NCI-H146 treated with DMSO at 0.1 percent for 48 hours (cell line): ENCODE results near the gene CDC37L1.
"Not testable (repeated sequence)": the region's sequence is repeated elsewhere in the genome, so short reads cannot be mapped to it uniquely, and the experiment has no call there.

Experiments used
- DNase-seq: peaks from one replicate; lab custom pipeline; 2025; ENCODE audit not compliant: unreplicated experiment; lab: John Stamatoyannopoulos, UW

Gene CDC37L1

GRCh38 chr9:4746278-4747030 lies 67.1 kb downstream of the CDC37L1 start:
- DNase-seq = no peak

- no peak for DNase-seq
These were observed 69.2 kb downstream of the CDC37L1 start for GRCh38 chr9:4748612-4749011.

DNA sequence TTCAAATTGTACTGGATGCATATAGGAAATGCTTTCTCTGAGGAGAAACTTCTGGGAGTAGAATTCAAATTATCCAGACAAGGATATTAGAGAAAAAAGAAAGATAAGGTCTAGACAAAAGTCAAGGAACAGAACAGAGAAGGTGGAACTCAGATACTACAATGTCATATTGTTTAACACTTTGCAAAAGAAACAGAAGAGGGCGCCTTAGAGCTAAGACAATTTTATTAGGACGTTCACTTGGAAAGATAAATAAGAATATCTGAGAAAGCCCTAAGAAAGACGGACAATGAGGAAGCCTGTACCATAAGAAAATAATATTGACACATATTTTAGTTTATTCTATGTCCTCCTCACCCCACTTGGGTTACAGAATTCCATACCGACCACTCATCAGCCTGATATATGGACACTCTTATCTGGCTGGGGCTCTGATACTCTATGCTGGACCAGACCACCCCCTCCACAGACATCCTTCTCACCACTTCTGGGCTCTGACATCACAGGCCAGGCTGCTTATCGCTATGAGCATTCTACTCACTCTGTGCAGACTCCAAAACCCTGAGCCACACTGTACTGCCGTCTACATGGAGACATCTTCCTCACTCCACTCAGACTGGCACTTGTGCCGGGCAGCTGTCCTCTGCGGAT lies 70.8 kb downstream of the CDC37L1 start:
- DNase-seq = peak; percentile 33

DNA sequence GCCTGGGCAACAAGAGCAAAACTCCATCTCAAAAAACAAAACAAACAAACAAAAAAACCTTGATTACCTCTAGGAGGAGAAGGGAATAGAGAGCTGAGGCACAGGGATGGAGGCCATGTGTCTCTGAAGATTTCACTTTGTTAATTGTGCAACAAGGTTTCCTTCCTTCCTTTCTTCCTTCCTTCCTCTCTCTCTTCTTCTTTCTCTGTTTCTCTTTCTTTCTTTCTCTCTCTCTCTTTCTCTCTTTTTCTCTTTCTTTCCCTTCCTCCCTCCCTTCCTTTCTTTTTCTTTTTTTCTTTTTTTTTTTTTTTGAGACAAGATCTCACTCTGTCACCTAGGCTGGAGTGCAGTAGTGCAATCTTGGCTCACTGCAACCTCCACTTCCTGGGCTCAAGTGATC lies 75.2 kb downstream of the CDC37L1 start:
- DNase-seq = not testable (repeated sequence)

DNA sequence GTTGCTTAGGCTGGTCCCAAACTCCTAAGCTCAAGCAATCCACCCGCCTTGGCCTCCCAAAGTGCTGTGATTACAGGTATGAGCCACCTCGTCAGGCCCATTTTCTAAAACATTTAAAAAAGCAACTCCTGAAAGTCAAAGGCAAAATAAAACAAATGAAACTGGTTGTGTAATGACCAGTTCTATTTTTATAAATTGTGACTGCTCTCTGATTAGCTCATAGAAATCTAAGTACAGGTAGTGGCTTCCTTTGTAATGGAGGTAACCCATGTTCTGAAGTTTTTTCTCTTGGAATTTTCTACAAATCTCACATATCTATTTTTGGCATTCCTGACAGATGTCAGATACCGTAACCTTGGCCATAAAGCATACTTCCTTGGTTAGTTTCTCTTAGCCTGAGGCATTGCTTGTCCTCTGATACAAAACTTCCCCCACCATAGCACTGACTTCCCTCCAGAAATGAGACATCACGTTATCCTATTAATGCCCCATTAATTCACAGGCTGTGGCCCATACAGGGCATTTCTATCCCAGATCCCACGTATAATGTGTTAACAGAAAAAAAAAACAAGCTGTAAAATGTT lies 75.7 kb downstream of the CDC37L1 start:
- DNase-seq = no peak

GRCh38 chr9:4756420-4756819 lies 77.1 kb downstream of the CDC37L1 start:
- DNase-seq = no peak
